IMR-90 (cell line): ENCODE measurements around the gene TYR. TPM values are rescaled to one million over a fixed set of nuclear protein-coding genes. Genes with fewer than 3 reads are reported as not detected.

Source experiments
- ATAC-seq: fragments of 200-7000 bp; cut with Tn5 transposase; 2 replicates; pipeline ENCODE4 v1.9.1; 2020; ENCODE audit warnings: low read depth, mild to moderate bottlenecking, moderate library complexity
- BruUV-seq: library from RNA; stranded (reverse); fragments of 400-500 nt; replicated peaks from 2 replicates; lab custom pipeline; 2021; lab: Mats Ljungman, UMichigan
- CTCF ChIA-PET: fragments of 300-600 bp; formaldehyde crosslinking; extraction: SDS; loops from one replicate; lab custom pipeline; 2021; ENCODE audit warnings: antibody characterized with exemption; lab: Yijun Ruan, JAX
- POLR2A ChIA-PET: fragments of 300-600 bp; sonication (Branson Sonifier 250); formaldehyde crosslinking; loops from one replicate; lab custom pipeline; 2022; ENCODE audit warnings: antibody characterized with exemption; ENCODE audit not compliant: unreplicated experiment; lab: Charles Lee
- DNase-seq: peaks from one replicate; pipeline ENCODE4 v3.0.0; 2013
- H2AFZ ChIP-seq: replicated peaks from 2 replicates; pipeline ENCODE3; 2013; ENCODE audit warnings: low read length, mild to moderate bottlenecking; ENCODE audit not compliant: poor library complexity
- H2AK5ac ChIP-seq: 2 replicates; pipeline ENCODE4 v1.6.1; 2013; ENCODE audit warnings: low read depth, low read length, inconsistent platforms
- H2AK9ac ChIP-seq: replicated peaks from 2 replicates; pipeline ENCODE3; 2013; ENCODE audit warnings: mild to moderate bottlenecking, low read depth, low read length, moderate library complexity; ENCODE audit not compliant: poor library complexity
- H2BK120ac ChIP-seq: 2 replicates; pipeline ENCODE4 v1.6.1; 2013; ENCODE audit warnings: low read depth, low read length, inconsistent platforms
- H2BK15ac ChIP-seq: 3 replicates; pipeline ENCODE4 v1.6.1; 2013; ENCODE audit warnings: low read depth, low read length, inconsistent platforms
- H2BK20ac ChIP-seq: 2 replicates; pipeline ENCODE4 v1.6.1; 2013; ENCODE audit warnings: low read depth, mild to moderate bottlenecking, inconsistent platforms, low read length, moderate library complexity
- H2BK5ac ChIP-seq: 2 replicates; pipeline ENCODE4 v1.6.1; 2013; ENCODE audit warnings: mild to moderate bottlenecking, low read depth, low read length, inconsistent platforms; ENCODE audit not compliant: poor library complexity, severe bottlenecking
- H3K14ac ChIP-seq: replicated peaks from 2 replicates; pipeline ENCODE4 v1.6.1; 2013; ENCODE audit warnings: low read depth, low read length, inconsistent platforms
- H3K18ac ChIP-seq: 2 replicates; pipeline ENCODE4 v1.6.1; 2013; ENCODE audit warnings: low read depth, low read length, control low read depth
- H3K23ac ChIP-seq: 2 replicates; pipeline ENCODE4 v1.6.1; 2013; ENCODE audit warnings: low read depth, low read length, inconsistent platforms
- H3K27ac ChIP-seq: 2 replicates; pipeline ENCODE4 v1.5.1; 2013; ENCODE audit warnings: mild to moderate bottlenecking, control low read depth, low read length; ENCODE audit not compliant: insufficient read depth
- H3K27me3 ChIP-seq: 2 replicates; pipeline ENCODE4 v1.6.1; 2013; ENCODE audit warnings: low read length; ENCODE audit not compliant: control insufficient read depth, insufficient read depth
- H3K36me3 ChIP-seq: 2 replicates; pipeline ENCODE4 v1.6.1; 2013; ENCODE audit warnings: low read length, mixed read lengths; ENCODE audit not compliant: control insufficient read depth, insufficient read depth
- H3K4ac ChIP-seq: 2 replicates; pipeline ENCODE4 v1.6.1; 2013; ENCODE audit warnings: low read depth, low read length, inconsistent platforms
- H3K4me1 ChIP-seq: 2 replicates; pipeline ENCODE4 v1.6.1; 2013; ENCODE audit warnings: low read length, mixed read lengths; ENCODE audit not compliant: control insufficient read depth, insufficient read depth
- H3K4me2 ChIP-seq: 2 replicates; pipeline ENCODE4 v1.6.1; 2013; ENCODE audit warnings: low read depth, mild to moderate bottlenecking, control low read depth, low read length, moderate library complexity
- H3K4me3 ChIP-seq: 2 replicates; pipeline ENCODE4 v1.5.1; 2013; ENCODE audit warnings: low read depth, mild to moderate bottlenecking, control low read depth, low read length, moderate library complexity; ENCODE audit not compliant: insufficient read depth
- H3K56ac ChIP-seq: 2 replicates; pipeline ENCODE4 v1.6.1; 2013; ENCODE audit warnings: low read length, inconsistent platforms; ENCODE audit not compliant: insufficient read depth; ENCODE audit errors: extremely low read depth
- H3K79me1 ChIP-seq, 2 experiments: 2 replicates each; pipeline ENCODE4 v1.6.1; 2013; ENCODE audit warnings: low read length in 2 of 2, inconsistent platforms in 1 of 2, low read depth in 1 of 2
- H3K9ac ChIP-seq: 2 replicates; pipeline ENCODE4 v1.6.1; 2013; ENCODE audit warnings: low read depth, low read length, control low read depth
- H3K9me1 ChIP-seq: 2 replicates; pipeline ENCODE4 v1.6.1; 2013; ENCODE audit warnings: low read length, inconsistent platforms; ENCODE audit not compliant: insufficient read depth
- H3K9me3 ChIP-seq: 2 replicates; pipeline ENCODE4 v1.6.1; 2013; ENCODE audit warnings: low read length; ENCODE audit not compliant: control insufficient read depth, insufficient read depth
- H4K20me1 ChIP-seq: 2 replicates; pipeline ENCODE4 v1.6.1; 2013; ENCODE audit warnings: low read length, inconsistent platforms; ENCODE audit not compliant: insufficient read depth
- H4K5ac ChIP-seq: 2 replicates; pipeline ENCODE4 v1.6.1; 2013; ENCODE audit warnings: mild to moderate bottlenecking, low read depth, low read length, control low read depth
- H4K8ac ChIP-seq, 2 experiments: 2 replicates each; pipeline ENCODE4 v1.6.1; 2013; ENCODE audit warnings: low read depth in 2 of 2, low read length in 2 of 2, control low read depth in 1 of 2, inconsistent platforms in 1 of 2
- H4K91ac ChIP-seq: 2 replicates; pipeline ENCODE4 v1.6.1; 2013; ENCODE audit warnings: low read depth, low read length, inconsistent platforms; ENCODE audit not compliant: insufficient read depth
- FOS ChIP-seq: fragments of 150-350 bp; IDR thresholded peaks from 2 replicates; pipeline ENCODE4 v1.6.1; 2016; ENCODE audit warnings: low read depth, low read length
- MAFK ChIP-seq: IDR thresholded peaks from 2 replicates; pipeline ENCODE4 v1.6.1; 2012; ENCODE audit warnings: low read depth, low read length, improper control_type of control experiment
- POLR2A ChIP-seq: IDR thresholded peaks from 2 replicates; pipeline ENCODE4 v1.6.1; 2012; ENCODE audit warnings: mild to moderate bottlenecking, low read depth, low read length
- SMC3 ChIP-seq: fragments of 150-350 bp; IDR thresholded peaks from 2 replicates; pipeline ENCODE4 v1.6.1; 2016; ENCODE audit warnings: low read depth, mild to moderate bottlenecking, antibody characterized with exemption, low read length, moderate library complexity
- WGBS, 2 experiments: methylation state at CpG; one replicate each; pipeline versions ENCODE4 v1.1.5 to v1.1.7; 2013; ENCODE audit warnings: missing lambda C conversion rate in 2 of 2; ENCODE audit not compliant: insufficient read length in 1 of 2; ENCODE audit errors: extremely low coverage in 2 of 2; 5-methylcytosine and 5-hydroxymethylcytosine counted together
- dilution Hi-C: fragments of 300-500 bp; cut with HindIII; formaldehyde crosslinking; loops from one replicate; pipeline ENCODE4 v1.14.3; 2018; ENCODE audit warnings: low sequenced_read_pairs; ENCODE audit not compliant: unreplicated experiment
- in situ Hi-C: fragments of 300-500 bp; cut with MboI; formaldehyde crosslinking; loops from 3 replicates; pipeline ENCODE4 v1.14.3; 2019; ENCODE audit warnings: low sequenced_read_pairs, inconsistent platforms, mixed read lengths
- intact Hi-C: fragments of 100-400 bp; cut with micrococcal nuclease; formaldehyde crosslinking; loops from 2 replicates; pipeline ENCODE4 v1.10.0; 2022
- polyA plus RNA-seq, 3 experiments: library from polyadenylated mRNA; depleted of rRNA; stranded (reverse); fragments of >200 nt; gene quantifications; 2 replicates each; pipeline ENCODE4 v1.2.3, GENCODE V29; 2012; ENCODE audit warnings: low replicate concordance in 1 of 3
- total RNA-seq: library from RNA; depleted of rRNA; stranded (reverse); fragments of >200 nt; gene quantifications from 2 replicates; pipeline ENCODE4 v1.2.3, GENCODE V29; 2012

TYR gene
- total and polyA plus RNA-seq, 2 of the 4 experiments (the other 2 are of a cell fraction), result not detected

- no peaks in the 10 kb centered on the region for H3K9me1 ChIP-seq
- H2BK20ac ChIP-seq, result no peak overlapping the region
- CTCF ChIA-PET, result no interaction called here
- dilution Hi-C loops, result no loop called here
- no peaks in the 10 kb centered on the region for H3K9me3 ChIP-seq
- no peak overlapping the region for H4K5ac ChIP-seq
- no peaks in the 10 kb centered on the region for H3K36me3 ChIP-seq
- POLR2A ChIA-PET, result no interaction called here
- H2BK15ac ChIP-seq, result no peak overlapping the region
- H3K14ac ChIP-seq, result no peak overlapping the region
- no peaks in the 10 kb centered on the region for H3K4me1 ChIP-seq
- BruUV-seq, result no TSS peak
- no peak overlapping the region for H3K56ac ChIP-seq
- no peak overlapping the region for H3K4me3 ChIP-seq
- H4K20me1 ChIP-seq, result no peaks in the 10 kb centered on the region
- in situ Hi-C loops, result no loop called here
- TF ChIP-seq POLR2A (no peak), SMC3 (no peak), MAFK (no peak), FOS (no peak)
- ATAC-seq, result no peak
- H3K79me1 ChIP-seq, result no peaks in the 10 kb centered on the region
- no peak overlapping the region for H2AFZ ChIP-seq
- H3K9ac ChIP-seq, result no peak overlapping the region
- no peak overlapping the region for H3K23ac ChIP-seq
- no CpG with 5 or more reads among the region's 3 CpGs for WGBS, 2 experiments
- H3K4ac ChIP-seq, result no peak overlapping the region
- no peak overlapping the region for H2AK9ac ChIP-seq
- intact Hi-C loops, result no loop called here
- no peak overlapping the region for H2BK5ac ChIP-seq
- no peak overlapping the region for H2AK5ac ChIP-seq
- no peak overlapping the region for H2BK120ac ChIP-seq
- DNase-seq, result no peak
- H3K18ac ChIP-seq, result no peak overlapping the region
- H3K27me3 ChIP-seq, result no peaks in the 10 kb centered on the region
- H3K4me2 ChIP-seq, result no peak overlapping the region
- no peak overlapping the region for H4K8ac ChIP-seq
- H4K91ac ChIP-seq, result no peak overlapping the region
- no peak overlapping the region for H3K27ac ChIP-seq
These were observed 14.0 kb upstream of the TYR start for GRCh38 chr11:89163686-89164085.
